NCI-H1436 (cell line): ENCODE data around the gene GRK2.
A peak's percentile ranks its signal among the peaks of the same experiment; 100 is the strongest.
"Not testable (repeated sequence)": the region's sequence is repeated elsewhere in the genome, so short reads cannot be mapped to it uniquely, and the experiment has no call there.

Experiments
- DNase-seq: peaks from one replicate; lab custom pipeline; 2025; lab: John Stamatoyannopoulos, UW

GRK2 gene

GRCh38 chr11:67266449-67267187 lies at the start of gene GRK2:
TSS of gene GRK2 (plus strand) at chr11:67266473. CDS start at chr11:67266700, 227 bp downstream.
- DNase-seq: no peak

GRCh38 chr11:67227726-67228125 lies 38.5 kb upstream of the GRK2 start:
- DNase-seq: no peak

GRCh38 chr11:67230406-67230805 lies 35.9 kb upstream of the GRK2 start:
- no peak for DNase-seq

GRCh38 chr11:67230886-67231285 lies 35.4 kb upstream of the GRK2 start:
- no peak for DNase-seq

GRCh38 chr11:67233584-67234190 lies 32.6 kb upstream of the GRK2 start:
- no peak for DNase-seq

- DNase-seq: not testable (repeated sequence)
These were observed 31.7 kb upstream of the GRK2 start for GRCh38 chr11:67234571-67234970.

- no peak for DNase-seq
These were observed 28.7 kb upstream of the GRK2 start for GRCh38 chr11:67237574-67237973.

GRCh38 chr11:67238894-67239782 lies 27.1 kb upstream of the GRK2 start:
- DNase-seq: no peak

- peak; percentile 97 for DNase-seq
These were observed 26.3 kb upstream of the GRK2 start for GRCh38 chr11:67239783-67240575.

GRCh38 chr11:67240576-67241389 lies 25.5 kb upstream of the GRK2 start:
- DNase-seq: peak; percentile 48

- DNase-seq: no peak
These were observed 23.7 kb upstream of the GRK2 start for GRCh38 chr11:67242548-67242947.

- no peak for DNase-seq
These were observed 23.2 kb upstream of the GRK2 start for GRCh38 chr11:67243051-67243450.

- no peak for DNase-seq
These were observed 21.2 kb upstream of the GRK2 start for GRCh38 chr11:67245046-67245445.

GRCh38 chr11:67247946-67248550 lies 18.2 kb upstream of the GRK2 start:
- DNase-seq: no peak

GRCh38 chr11:67248653-67249052 lies 17.6 kb upstream of the GRK2 start:
- DNase-seq: no peak

GRCh38 chr11:67250059-67251043 lies 15.9 kb upstream of the GRK2 start:
- no peak for DNase-seq

- DNase-seq: no peak
These were observed 14.4 kb upstream of the GRK2 start for GRCh38 chr11:67251841-67252240.

- no peak for DNase-seq
These were observed 13.4 kb upstream of the GRK2 start for GRCh38 chr11:67252831-67253239.

GRCh38 chr11:67253872-67254624 lies 12.2 kb upstream of the GRK2 start:
- no peak for DNase-seq
